Measurements from ENCODE around the gene KIAA0513.

Gene KIAA0513

GRCh38 chr16:85130705-85131028, 103.1 kb downstream of the KIAA0513 start:
- TF ChIP-seq TAF1 (IDR thresholded peaks at IDR 0.05; ENCODE audit: borderline replicate concordance, insufficient read depth, low read length) (no peak), SIN3A (IDR thresholded peaks at IDR 0.05; ENCODE audit: borderline replicate concordance, insufficient read depth, low read length) (no peak), FOXP2 (optimal IDR thresholded peaks at IDR 0.05; ENCODE audit: borderline replicate concordance, extremely low read depth, extremely low read length, insufficient read depth) (no peak), REST (IDR thresholded peaks at IDR 0.05; ENCODE audit: insufficient read depth in 1 of 2, low read depth in 2 of 2, low read length in 2 of 2) (no peak), POLR2AphosphoS5 (IDR thresholded peaks at IDR 0.05; ENCODE audit: low read depth, low read length) (no peak)

- TF ChIP-seq TAF1 (IDR thresholded peaks at IDR 0.05; ENCODE audit: borderline replicate concordance, insufficient read depth, low read length): no peak
- TF ChIP-seq REST (IDR thresholded peaks at IDR 0.05; ENCODE audit: insufficient read depth in 1 of 2, low read depth in 2 of 2, low read length in 2 of 2): no peak
- no peak for TF ChIP-seq SIN3A (IDR thresholded peaks at IDR 0.05; ENCODE audit: borderline replicate concordance, insufficient read depth, low read length)
- TF ChIP-seq FOXP2 (optimal IDR thresholded peaks at IDR 0.05; ENCODE audit: borderline replicate concordance, extremely low read depth, extremely low read length, insufficient read depth): no peak
- TF ChIP-seq POLR2AphosphoS5 (IDR thresholded peaks at IDR 0.05; ENCODE audit: low read depth, low read length): no peak
Measured at GRCh38 chr16:85132456-85133289, 105.1 kb downstream of the KIAA0513 start.

GRCh38 chr16:85133290-85133599, 105.7 kb downstream of the KIAA0513 start:
- TF ChIP-seq TAF1 (IDR thresholded peaks at IDR 0.05; ENCODE audit: borderline replicate concordance, insufficient read depth, low read length) (no peak), REST (IDR thresholded peaks at IDR 0.05; ENCODE audit: insufficient read depth in 1 of 2, low read depth in 2 of 2, low read length in 2 of 2) (no peak), SIN3A (IDR thresholded peaks at IDR 0.05; ENCODE audit: borderline replicate concordance, insufficient read depth, low read length) (no peak), POLR2AphosphoS5 (IDR thresholded peaks at IDR 0.05; ENCODE audit: low read depth, low read length) (no peak)

GRCh38 chr16:85134076-85134788, 106.6 kb downstream of the KIAA0513 start:
- TF ChIP-seq POLR2AphosphoS5 (IDR thresholded peaks at IDR 0.05; ENCODE audit: low read depth, low read length): no peak
- TF ChIP-seq SIN3A (IDR thresholded peaks at IDR 0.05; ENCODE audit: borderline replicate concordance, insufficient read depth, low read length): no peak
- no peak for TF ChIP-seq TAF1 (IDR thresholded peaks at IDR 0.05; ENCODE audit: borderline replicate concordance, insufficient read depth, low read length)
- no peak for TF ChIP-seq REST (IDR thresholded peaks at IDR 0.05; ENCODE audit: insufficient read depth in 1 of 2, low read depth in 2 of 2, low read length in 2 of 2)
- no peak for TF ChIP-seq FOXP2 (optimal IDR thresholded peaks at IDR 0.05; ENCODE audit: borderline replicate concordance, extremely low read depth, extremely low read length, insufficient read depth)
